GM12878 (cell line): Measurements from ENCODE around the gene RAD9A. TPM values are rescaled to one million over a fixed set of nuclear protein-coding genes. Genes with fewer than 3 reads are reported as not detected.

Experiments used
- ATAC-seq: fragments of 200-7000 bp; cut with Tn5 transposase; 3 replicates; pipeline ENCODE4 v1.9.1; 2020; ENCODE audit warnings: mild to moderate bottlenecking, moderate library complexity
- BruUV-seq: library from RNA; stranded (reverse); fragments of 400-500 nt; replicated peaks from 2 replicates; lab custom pipeline; 2021; lab: Mats Ljungman, UMichigan
- CTCF ChIA-PET: fragments of 300-600 bp; sonication (Branson Sonifier 250); formaldehyde crosslinking; extraction: SDS; loops from one replicate; lab custom pipeline; 2021; ENCODE audit warnings: inconsistent platforms; lab: Yijun Ruan, JAX
- POLR2A ChIA-PET: fragments of 350-600 bp; formaldehyde crosslinking; extraction: SDS; loops from one replicate; lab custom pipeline; 2021; ENCODE audit warnings: inconsistent platforms; lab: Charles Lee
- RAD21 ChIA-PET: fragments of 300-600 bp; sonication (Branson Sonifier 250); formaldehyde crosslinking; loops from one replicate; lab custom pipeline; 2023; ENCODE audit warnings: antibody characterized with exemption; ENCODE audit not compliant: unreplicated experiment; lab: Charles Lee
- SMC1A ChIA-PET: fragments of 300-600 bp; sonication (Branson Sonifier 250); formaldehyde crosslinking; loops from one replicate; lab custom pipeline; 2023; ENCODE audit not compliant: unreplicated experiment, uncharacterized antibody; lab: Charles Lee
- DNase-seq: peaks from one replicate; pipeline ENCODE4 v3.0.0-alpha.2; 2011; ENCODE audit warnings: low read depth, low spot score
- FAIRE-seq: peaks from 3 replicates; lab custom pipeline; 2011; peaks lifted over from hg19 to GRCh38; lab: Jason Lieb, UNC
- H2AFZ ChIP-seq: 2 replicates; pipeline ENCODE4 v1.6.0; 2011; ENCODE audit warnings: low read depth, low read length, control low read depth; ENCODE audit not compliant: control insufficient read depth
- H3K27ac ChIP-seq: 2 replicates; pipeline ENCODE4 v1.5.1; 2011; ENCODE audit warnings: control low read depth; ENCODE audit not compliant: control insufficient read depth, insufficient read depth
- H3K27me3 ChIP-seq, 2 experiments: replicated peaks in 1 of 2; 2 replicates each; pipeline versions ENCODE4 v1.6.0 to v1.6.1; 2011; ENCODE audit warnings: low read length in 1 of 2; ENCODE audit not compliant: control insufficient read depth in 2 of 2, insufficient read depth in 2 of 2
- H3K36me3 ChIP-seq, 2 experiments: 2 replicates each; pipeline ENCODE4 v1.5.1; 2011; ENCODE audit warnings: low read length in 1 of 2; ENCODE audit not compliant: control insufficient read depth in 2 of 2, insufficient read depth in 2 of 2
- H3K4me1 ChIP-seq: 2 replicates; pipeline ENCODE4 v1.6.1; 2011; ENCODE audit warnings: mild to moderate bottlenecking, low read length, moderate library complexity, mixed read lengths; ENCODE audit not compliant: control insufficient read depth, insufficient read depth
- H3K4me2 ChIP-seq: 2 replicates; pipeline ENCODE4 v1.6.0; 2011; ENCODE audit warnings: control low read depth; ENCODE audit not compliant: control insufficient read depth, insufficient read depth
- H3K4me3 ChIP-seq: fragments of 200-600 bp; sonication (generic); 2 replicates; pipeline ENCODE4 v1.5.1; 2016
- H3K79me2 ChIP-seq: 2 replicates; pipeline ENCODE4 v1.6.0; 2011; ENCODE audit warnings: low read length; ENCODE audit not compliant: control insufficient read depth, insufficient read depth
- H3K9ac ChIP-seq: 2 replicates; pipeline ENCODE4 v1.8.0; 2011; ENCODE audit warnings: low read length, control low read depth, mixed read lengths; ENCODE audit not compliant: control insufficient read depth, insufficient read depth
- H3K9me3 ChIP-seq: replicated peaks from 3 replicates; pipeline ENCODE4 v1.5.1; 2011; ENCODE audit warnings: mild to moderate bottlenecking, low read length; ENCODE audit not compliant: control insufficient read depth, insufficient read depth
- H4K20me1 ChIP-seq: 2 replicates; pipeline ENCODE4 v1.6.0; 2011; ENCODE audit not compliant: control insufficient read depth, insufficient read depth
- CHD2 ChIP-seq: IDR thresholded peaks from 2 replicates; pipeline ENCODE4 v1.6.1; 2011; ENCODE audit warnings: low read depth, low read length, improper control_type of control experiment, borderline replicate concordance
- CTCF ChIP-seq, 3 experiments: IDR thresholded peaks in 2 of 3; conservative IDR thresholded peaks in 1 of 3; 2 replicates each; pipeline ENCODE4 v1.5.1; 2011; ENCODE audit warnings: low read depth in 3 of 3, low read length in 3 of 3, mild to moderate bottlenecking in 3 of 3, control low read depth in 2 of 3, moderate library complexity in 2 of 3, inconsistent platforms in 1 of 3, mixed read lengths in 1 of 3; ENCODE audit not compliant: control insufficient read depth in 2 of 3, insufficient read depth in 1 of 3; ENCODE audit errors: extremely low read depth in 1 of 3
- EED ChIP-seq: sonication (generic); IDR thresholded peaks from 2 replicates; pipeline ENCODE4 v1.6.1; 2016; ENCODE audit warnings: antibody characterized with exemption, low read depth
- SPI1 ChIP-seq: IDR thresholded peaks from 2 replicates; pipeline ENCODE4 v1.6.1; 2011; ENCODE audit warnings: low read depth, mild to moderate bottlenecking, low read length, moderate library complexity, borderline replicate concordance; ENCODE audit not compliant: insufficient read depth
- ZNF687 ChIP-seq: fragments of 450-650 bp; IDR thresholded peaks from 2 replicates; pipeline ENCODE4 v1.6.1; 2017; ENCODE audit warnings: mild to moderate bottlenecking, moderate library complexity
- WGBS: methylation state at CpG from one replicate; pipeline ENCODE4 v1.1.6; 2016; ENCODE audit warnings: low lambda C conversion rate; ENCODE audit not compliant: insufficient replicate concordance, insufficient coverage; ENCODE audit errors: missing lambda C conversion rate; 5-methylcytosine and 5-hydroxymethylcytosine counted together
- in situ Hi-C: fragments of 300-500 bp; cut with MboI; formaldehyde crosslinking; loops from 9 replicates; pipeline ENCODE4 v1.14.3; 2018; ENCODE audit warnings: mixed read lengths
- intact Hi-C: fragments of 100-400 bp; cut with micrococcal nuclease; formaldehyde crosslinking; loops from one replicate; pipeline ENCODE4 v1.14.2; 2022; ENCODE audit not compliant: unreplicated experiment
- polyA plus RNA-seq, 11 experiments: library from polyadenylated mRNA; depleted of rRNA in 4 of 11; unstranded in 6 of 11; stranded (reverse) in 5 of 11; fragments of >200 nt; fragmentation: Nextera tagmentation in 4 of 11; fragmentation: Illumina TruSeq in 1 of 11; extraction: Ambion mirVana in 4 of 11; extraction: Trizol in 1 of 11; gene quantifications; 1 replicate in 1 of 11; 2 replicates in 10 of 11; pipeline versions ENCODE4 v1.2.1 to v1.2.3, GENCODE V29; 2011 to 2016; ENCODE audit warnings: inconsistent platforms in 2 of 11, missing spikeins in 2 of 11, low read depth in 1 of 11
- total RNA-seq, 4 experiments: library from RNA; depleted of rRNA in 3 of 4; stranded (reverse); fragments of >200 nt in 3 of 4; fragmentation: Illumina TruSeq in 1 of 4; extraction: Trizol in 1 of 4; gene quantifications; 2 replicates each; pipeline versions ENCODE4 v1.2.1 to v1.2.3, GENCODE V29; 2013 to 2021

RAD9A gene
- total and polyA plus RNA-seq, 10 of the 15 experiments (the other 5 are each of a cell fraction or from before 2014, with no cell fraction given): 1.1 to 36.2 (median 19.8) TPM

- Histone ChIP-seq H3K4me3 (no peak overlapping the region), H3K27me3 (no peaks in the 10 kb centered on the region), H2AFZ (peak overlapping the region; percentile 60), H3K36me3 (no peaks in the 10 kb centered on the region), H4K20me1 (no peaks in the 10 kb centered on the region), H3K27ac (peak overlapping the region; percentile 35), H3K4me1 (peaks cover 38% of the 10 kb centered on the region), H3K4me2 (0 out of 2 replicates have a peak overlapping the region, but pooled peaks have one; percentile 2), H3K9ac (no peak overlapping the region), H3K79me2 (no peaks in the 10 kb centered on the region), H3K9me3 (no peaks in the 10 kb centered on the region; the same call in 2 of the 3 replicates)
- no TSS peak for BruUV-seq
- ChIA-PET SMC1A (interaction anchor here (1.4 to 7.3 kb wide), 7 partner anchors 10 to 82 kb away, joined by 3 to 200 read pairs (median 18); partner anchors contain the start of genes POLD4 and RAD9A), POLR2A (interaction anchor here (0.6 to 3.9 kb wide), 10 partner anchors 11 to 270 kb away, joined by 3 to 50 read pairs (median 4); partner anchors contain the start of gene POLD4), RAD21 (interaction anchor here (0.8 to 7.4 kb wide), 10 partner anchors 11 to 263 kb away, joined by 3 to 197 read pairs (median 13); partner anchors contain the start of genes POLD4, PPP1CA and RAD9A), CTCF (interaction anchor here (0.7 to 11.8 kb wide), 14 partner anchors 9 to 118 kb away, joined by 3 to 390 read pairs (median 18); partner anchors contain the start of genes CLCF1 and POLD4)
- 21% methylated on average over 4 of the region's 4 CpGs for WGBS
- FAIRE-seq (peak; percentile 78), ATAC-seq (peak; percentile 63), DNase-seq (no peak)
- intact Hi-C loops (no loop called here), in situ Hi-C loops (no loop called here)
- TF ChIP-seq SPI1: peak; percentile 42; the same call in 1 of the 2 replicates
- no peak for TF ChIP-seq CHD2
- no peak for TF ChIP-seq EED
- TF ChIP-seq ZNF687: peak; percentile 82
- no peak for TF ChIP-seq CTCF (IDR thresholded peaks at IDR 0.05 in 2 of 3, conservative IDR thresholded peaks at IDR 0.05 in 1 of 3; ENCODE audit: control insufficient read depth in 2 of 3, extremely low read depth in 1 of 3, insufficient read depth in 1 of 3, low read depth in 3 of 3, low read length in 3 of 3)
These were observed 47.5 kb upstream of the RAD9A start for GRCh38 chr11:67344264-67344663.
